Left ventricle myocardium inferior (tissue), 1 donor: ENCODE measurements around the gene THEM4. TPM values are rescaled to one million over a fixed set of nuclear protein-coding genes. Genes with fewer than 3 reads are reported as not detected.

Source experiments
- DNase-seq: peaks from one replicate; pipeline ENCODE4 v3.0.0-alpha.2; 2020
- H3K27ac ChIP-seq: fragments of 200-600 bp; replicated peaks from 2 replicates; pipeline ENCODE4 v1.8.0; 2021
- H3K27me3 ChIP-seq: fragments of 200-600 bp; 2 replicates; pipeline ENCODE4 v1.8.0; 2021; ENCODE audit warnings: low read depth
- H3K36me3 ChIP-seq: fragments of 200-600 bp; 2 replicates; pipeline ENCODE4 v1.8.0; 2021
- H3K4me1 ChIP-seq: fragments of 200-600 bp; 2 replicates; pipeline ENCODE4 v1.8.0; 2021
- H3K4me3 ChIP-seq: fragments of 200-600 bp; 2 replicates; pipeline ENCODE4 v1.8.0; 2021; ENCODE audit warnings: mild to moderate bottlenecking, moderate library complexity
- H3K9me3 ChIP-seq: fragments of 200-600 bp; replicated peaks from 2 replicates; pipeline ENCODE4 v1.8.0; 2021
- intact Hi-C: fragments of 100-400 bp; cut with micrococcal nuclease; formaldehyde crosslinking; loops from one replicate; pipeline ENCODE4 v1.11.0; 2022
- total RNA-seq: library from RNA; stranded (reverse); fragmentation: NEBNext Ultra II Directional; extraction: Animal tissue kit (Norgen Biotek cat#: 25700); gene quantifications from one replicate; pipeline ENCODE4 v1.2.1, GENCODE V29; 2021
- TF ChIP-seq, protein P1 (sequence below): fragments of 200-600 bp; IDR thresholded peaks from 2 replicates; pipeline ENCODE4 v1.8.0; 2021; ENCODE audit warnings: antibody characterized with exemption, mild to moderate bottlenecking, borderline replicate concordance
- donor health status: DM: no; HTN: yes; CAD: no; lungs with severe emphysema.

THEM4 gene
- total RNA-seq, 1 donor from 2014 or later: 15.8 TPM

DNA sequence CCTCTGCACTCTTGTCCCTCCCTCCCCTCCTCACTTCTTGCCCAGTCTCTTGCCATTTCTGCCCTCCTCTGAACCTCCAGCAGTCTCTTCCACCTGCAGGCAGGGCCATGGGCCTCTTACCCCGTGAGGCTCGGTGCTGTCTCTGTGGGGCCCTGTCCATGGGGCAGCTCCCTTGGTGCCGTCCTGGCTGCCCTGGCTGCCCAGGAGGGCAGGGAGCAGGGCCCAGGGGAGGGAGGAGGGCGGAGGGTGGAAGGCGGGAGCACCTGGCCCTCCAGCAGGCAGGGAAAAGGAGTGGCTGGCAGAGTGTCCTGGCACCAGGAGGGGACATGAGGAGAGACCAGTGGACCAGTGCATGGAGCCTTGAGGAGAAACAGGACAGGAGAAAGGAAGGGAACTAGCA lies 77.7 kb downstream of the THEM4 start, which contains the start of gene RORC:
TSS of gene RORC (minus strand) at position 198 of the 400 bp plus-strand sequence. CDS start at position 160, 38 bp downstream.
- Histone ChIP-seq H3K36me3 (no peaks in the 10 kb centered on the region), H3K9me3 (no peaks in the 10 kb centered on the region), H3K4me3 (peak within 1 kb of the TSS; percentile 65), H3K27me3 (no peaks in the 10 kb centered on the region), H3K4me1 (peaks cover 40% of the 10 kb centered on the region), H3K27ac (peak within 1 kb of the TSS; percentile 69)
- intact Hi-C loops: no loop called here
- peak; percentile 54 for DNase-seq
- TF ChIP-seq, protein P1, sequence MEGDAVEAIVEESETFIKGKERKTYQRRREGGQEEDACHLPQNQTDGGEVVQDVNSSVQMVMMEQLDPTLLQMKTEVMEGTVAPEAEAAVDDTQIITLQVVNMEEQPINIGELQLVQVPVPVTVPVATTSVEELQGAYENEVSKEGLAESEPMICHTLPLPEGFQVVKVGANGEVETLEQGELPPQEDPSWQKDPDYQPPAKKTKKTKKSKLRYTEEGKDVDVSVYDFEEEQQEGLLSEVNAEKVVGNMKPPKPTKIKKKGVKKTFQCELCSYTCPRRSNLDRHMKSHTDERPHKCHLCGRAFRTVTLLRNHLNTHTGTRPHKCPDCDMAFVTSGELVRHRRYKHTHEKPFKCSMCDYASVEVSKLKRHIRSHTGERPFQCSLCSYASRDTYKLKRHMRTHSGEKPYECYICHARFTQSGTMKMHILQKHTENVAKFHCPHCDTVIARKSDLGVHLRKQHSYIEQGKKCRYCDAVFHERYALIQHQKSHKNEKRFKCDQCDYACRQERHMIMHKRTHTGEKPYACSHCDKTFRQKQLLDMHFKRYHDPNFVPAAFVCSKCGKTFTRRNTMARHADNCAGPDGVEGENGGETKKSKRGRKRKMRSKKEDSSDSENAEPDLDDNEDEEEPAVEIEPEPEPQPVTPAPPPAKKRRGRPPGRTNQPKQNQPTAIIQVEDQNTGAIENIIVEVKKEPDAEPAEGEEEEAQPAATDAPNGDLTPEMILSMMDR: no peak

DNA sequence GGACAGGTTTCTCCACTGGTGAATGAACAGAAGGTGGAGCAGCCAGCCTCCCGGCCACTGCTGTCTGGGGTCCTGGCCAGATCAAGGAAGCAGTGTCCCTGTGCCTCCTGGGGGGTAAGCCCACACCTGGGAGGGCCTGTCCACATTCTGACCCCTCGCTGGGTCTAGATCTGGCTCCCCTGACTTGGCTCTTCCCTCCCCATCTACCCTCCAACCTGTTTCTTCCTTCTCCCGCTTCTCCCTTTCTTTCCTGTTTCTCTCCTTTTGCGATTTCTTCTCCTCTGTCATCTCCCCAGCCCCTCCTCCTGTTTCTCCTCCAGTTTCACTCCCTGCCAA lies 78.1 kb downstream of the THEM4 start:
- TF ChIP-seq, protein P1: no peak
- no peaks in the 10 kb centered on the region for H3K27me3 ChIP-seq
- H3K4me1 ChIP-seq: peaks cover 43% of the 10 kb centered on the region
- H3K9me3 ChIP-seq: no peaks in the 10 kb centered on the region
- H3K36me3 ChIP-seq: no peaks in the 10 kb centered on the region
- peak overlapping the region; percentile 65 for H3K4me3 ChIP-seq
- no peak for DNase-seq
- peak overlapping the region; percentile 69 for H3K27ac ChIP-seq
- intact Hi-C loops: no loop called here

DNA sequence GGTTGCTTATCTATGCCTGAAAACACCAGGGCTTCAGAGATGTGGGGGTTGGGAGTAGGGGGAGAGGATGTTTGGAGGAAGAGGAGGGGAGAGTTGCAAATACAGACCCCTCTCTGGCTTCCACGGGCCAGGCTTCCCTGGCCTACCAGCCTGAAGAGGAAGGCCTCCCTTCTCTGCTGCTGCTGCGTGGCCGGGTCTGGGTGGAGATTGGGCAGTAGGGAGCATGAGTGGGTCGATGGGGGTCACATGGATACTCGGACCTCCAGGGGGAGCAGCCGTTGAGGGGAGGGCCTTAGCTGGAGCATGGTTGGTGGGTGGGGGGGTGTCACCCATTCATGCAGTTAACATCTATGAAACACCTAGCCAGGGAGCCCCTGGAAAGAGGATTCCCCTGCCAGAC lies 79.3 kb downstream of the THEM4 start:
- DNase-seq: no peak
- Histone ChIP-seq H3K9me3 (no peaks in the 10 kb centered on the region), H3K27me3 (no peaks in the 10 kb centered on the region), H3K4me3 (no peak overlapping the region), H3K36me3 (no peaks in the 10 kb centered on the region), H3K27ac (no peak overlapping the region), H3K4me1 (peaks cover 52% of the 10 kb centered on the region)
- TF ChIP-seq, protein P1: no peak
- intact Hi-C loops: no loop called here

DNA sequence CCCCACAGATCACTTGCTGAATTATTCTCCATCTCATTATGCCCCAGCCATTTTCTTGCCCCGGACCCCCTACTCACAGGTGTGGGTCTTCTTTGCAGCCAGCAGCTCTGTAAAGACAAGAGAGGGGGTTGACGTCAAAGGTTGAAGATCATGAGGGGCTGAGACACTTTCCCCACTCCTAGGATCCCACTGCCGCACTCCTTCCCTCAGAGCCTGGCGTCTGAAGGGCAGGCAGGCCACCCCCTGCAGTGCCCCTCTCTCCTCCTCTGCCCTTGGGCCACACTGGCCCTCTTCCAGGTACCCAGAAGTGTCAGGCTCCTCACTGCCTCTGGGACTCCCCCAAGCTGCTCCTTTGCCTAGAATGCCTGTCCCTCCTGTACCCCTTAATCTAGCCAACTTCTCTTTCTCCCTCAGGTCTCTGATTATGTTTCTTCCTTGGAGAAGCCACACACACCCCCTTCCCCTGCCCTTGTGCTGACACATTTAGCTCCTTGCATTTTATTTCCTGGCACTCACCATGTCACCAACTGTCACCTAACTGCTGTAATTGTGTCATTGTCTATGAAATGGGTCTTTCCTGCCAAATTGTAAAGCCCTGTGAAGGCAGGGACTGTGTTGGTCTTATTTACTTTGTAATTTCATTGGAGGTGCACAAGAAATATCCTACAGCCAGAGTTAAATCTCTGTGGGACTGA lies 79.8 kb downstream of the THEM4 start:
- Histone ChIP-seq H3K9me3 (no peaks in the 10 kb centered on the region), H3K36me3 (no peaks in the 10 kb centered on the region), H3K4me1 (peaks cover 52% of the 10 kb centered on the region), H3K4me3 (no peak overlapping the region), H3K27me3 (no peaks in the 10 kb centered on the region), H3K27ac (no peak overlapping the region)
- TF ChIP-seq, protein P1: no peak
- intact Hi-C loops: no loop called here
- DNase-seq: no peak

DNA sequence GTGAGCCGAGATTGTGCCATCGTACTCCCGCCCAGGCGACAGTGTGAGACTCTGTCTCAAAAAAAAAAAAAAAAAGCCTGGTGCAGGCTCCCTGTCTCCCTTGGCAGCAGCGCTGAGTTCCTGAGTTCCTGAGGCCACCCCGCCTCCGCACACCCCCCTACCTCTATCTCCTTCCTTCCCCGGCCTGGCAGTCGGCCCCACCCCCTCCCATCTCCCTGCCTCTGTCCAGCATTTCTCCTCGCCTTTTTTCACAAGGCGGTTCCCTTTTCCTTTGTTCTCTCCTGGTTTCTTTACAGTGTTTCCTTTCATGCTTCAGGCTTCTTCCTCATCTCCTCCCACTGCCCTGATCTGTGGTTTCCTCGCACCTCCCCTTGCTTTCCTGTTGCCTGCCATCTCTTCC lies 80.4 kb downstream of the THEM4 start:
- H3K36me3 ChIP-seq: no peaks in the 10 kb centered on the region
- no peak overlapping the region for H3K4me3 ChIP-seq
- TF ChIP-seq, protein P1: no peak
- no peaks in the 10 kb centered on the region for H3K9me3 ChIP-seq
- H3K27ac ChIP-seq: no peak overlapping the region
- DNase-seq: no peak
- peaks cover 52% of the 10 kb centered on the region for H3K4me1 ChIP-seq
- no peaks in the 10 kb centered on the region for H3K27me3 ChIP-seq
- intact Hi-C loops: no loop called here
